DOHH2 (cell line): ENCODE measurements around the gene FIGNL2.

Source experiments
- CTCF ChIP-seq: fragments of 200-600 bp; sonication (generic); IDR thresholded peaks from one replicate; pipeline ENCODE4 v1.5.1; 2014; ENCODE audit warnings: antibody characterized with exemption, mild to moderate bottlenecking, low read depth, low read length; ENCODE audit not compliant: poor library complexity, severe bottlenecking
- EZH2phosphoT487 ChIP-seq: fragments of 200-600 bp; sonication (generic); IDR thresholded peaks from 2 replicates; pipeline ENCODE4 v1.6.1; 2017; ENCODE audit warnings: borderline replicate concordance, mild to moderate bottlenecking, antibody characterized with exemption, low read length, moderate library complexity, mixed read lengths

GRCh38 chr12:51897181-51897580 lies 48.7 kb upstream of the FIGNL2 start:
- no peak for TF ChIP-seq CTCF
- no peak for TF ChIP-seq EZH2phosphoT487
